AG04449 (cell line): Measurements from ENCODE around the gene LRRTM4.

Experiments
- CTCF ChIA-PET: fragments of 350-600 bp; formaldehyde crosslinking; extraction: SDS; loops from one replicate; lab custom pipeline; 2021; ENCODE audit warnings: antibody characterized with exemption; lab: Yijun Ruan, JAX
- POLR2A ChIA-PET: fragments of 400-600, 350-600 bp; formaldehyde crosslinking; extraction: SDS; loops from one replicate; lab custom pipeline; 2020; ENCODE audit warnings: antibody characterized with exemption, inconsistent platforms; lab: Yijun Ruan, JAX
- DNase-seq: peaks from one replicate; pipeline ENCODE4 v3.0.0-alpha.2; 2010; ENCODE audit warnings: low read depth, low spot score
- H3K4me3 ChIP-seq: 2 replicates; pipeline ENCODE4 v1.5.1; 2011; ENCODE audit warnings: low read depth, mild to moderate bottlenecking, control low read depth, low read length
- TF ChIP-seq, protein P1 (sequence below): IDR thresholded peaks from one replicate; pipeline ENCODE4 v1.5.1; 2011; ENCODE audit warnings: mild to moderate bottlenecking, moderate library complexity, low read length, control low read depth, inconsistent platforms; ENCODE audit not compliant: insufficient read depth; ENCODE audit errors: missing control alignments

LRRTM4 gene

DNA sequence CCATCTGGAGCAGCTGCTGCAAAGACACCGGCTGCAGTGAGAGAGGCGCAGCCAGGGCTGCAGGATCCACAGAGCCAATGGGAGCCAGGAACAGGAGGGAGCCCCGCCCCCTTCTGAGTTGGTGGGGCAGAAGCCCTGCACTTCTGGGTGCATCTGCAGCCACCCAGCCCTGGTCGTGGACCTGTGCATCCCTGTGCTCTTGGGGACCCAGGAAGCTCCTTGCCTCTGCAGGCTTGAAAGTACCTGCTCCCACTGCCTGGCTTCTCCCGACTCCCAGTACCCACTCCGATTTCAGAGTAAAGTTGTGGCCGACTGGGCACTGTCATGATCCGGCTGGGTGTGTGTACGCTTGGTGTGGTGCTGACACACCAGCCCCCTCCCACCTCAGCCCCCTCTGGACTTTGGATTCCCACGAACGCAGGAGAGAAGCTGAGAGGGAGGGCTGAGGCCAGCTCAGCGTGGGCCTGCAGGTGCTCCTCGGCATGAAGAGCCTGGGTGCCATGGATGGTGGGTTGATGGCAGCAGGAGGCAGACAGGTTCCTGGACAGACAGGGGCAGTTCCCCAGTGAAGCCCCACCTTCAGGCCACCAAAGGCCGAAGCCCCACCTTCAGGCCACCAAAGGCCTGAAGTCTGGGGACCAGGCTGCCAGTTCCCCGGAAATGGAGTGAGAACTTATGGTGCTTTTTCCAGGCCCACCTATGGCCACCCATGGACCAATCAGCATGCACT, 34.9 kb downstream of the LRRTM4 start:
- ChIA-PET CTCF (no interaction called here), POLR2A (no interaction called here)
- TF ChIP-seq, protein P1, sequence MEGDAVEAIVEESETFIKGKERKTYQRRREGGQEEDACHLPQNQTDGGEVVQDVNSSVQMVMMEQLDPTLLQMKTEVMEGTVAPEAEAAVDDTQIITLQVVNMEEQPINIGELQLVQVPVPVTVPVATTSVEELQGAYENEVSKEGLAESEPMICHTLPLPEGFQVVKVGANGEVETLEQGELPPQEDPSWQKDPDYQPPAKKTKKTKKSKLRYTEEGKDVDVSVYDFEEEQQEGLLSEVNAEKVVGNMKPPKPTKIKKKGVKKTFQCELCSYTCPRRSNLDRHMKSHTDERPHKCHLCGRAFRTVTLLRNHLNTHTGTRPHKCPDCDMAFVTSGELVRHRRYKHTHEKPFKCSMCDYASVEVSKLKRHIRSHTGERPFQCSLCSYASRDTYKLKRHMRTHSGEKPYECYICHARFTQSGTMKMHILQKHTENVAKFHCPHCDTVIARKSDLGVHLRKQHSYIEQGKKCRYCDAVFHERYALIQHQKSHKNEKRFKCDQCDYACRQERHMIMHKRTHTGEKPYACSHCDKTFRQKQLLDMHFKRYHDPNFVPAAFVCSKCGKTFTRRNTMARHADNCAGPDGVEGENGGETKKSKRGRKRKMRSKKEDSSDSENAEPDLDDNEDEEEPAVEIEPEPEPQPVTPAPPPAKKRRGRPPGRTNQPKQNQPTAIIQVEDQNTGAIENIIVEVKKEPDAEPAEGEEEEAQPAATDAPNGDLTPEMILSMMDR = no peak
- H3K4me3 ChIP-seq = no peak overlapping the region
- no peak for DNase-seq

DNA sequence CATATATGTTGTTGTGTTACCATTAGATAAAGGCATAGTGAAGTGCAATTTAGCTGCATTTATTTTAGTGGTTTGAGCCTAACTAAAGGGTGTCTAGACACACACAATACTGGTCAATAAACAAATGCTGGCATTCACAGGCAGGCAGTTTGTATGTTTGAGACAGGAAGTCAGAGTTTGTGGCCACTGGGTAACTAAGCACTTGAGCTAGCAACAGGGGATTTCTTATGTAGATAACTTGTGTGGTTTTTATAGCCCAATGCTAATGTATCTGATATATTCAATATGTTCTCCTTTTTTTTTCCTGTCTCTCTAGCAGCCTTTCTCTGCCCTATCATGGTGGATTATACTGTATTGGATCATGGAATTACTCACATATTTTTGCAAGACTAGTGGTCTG, 38.1 kb downstream of the LRRTM4 start:
- POLR2A ChIA-PET = no interaction called here

DNA sequence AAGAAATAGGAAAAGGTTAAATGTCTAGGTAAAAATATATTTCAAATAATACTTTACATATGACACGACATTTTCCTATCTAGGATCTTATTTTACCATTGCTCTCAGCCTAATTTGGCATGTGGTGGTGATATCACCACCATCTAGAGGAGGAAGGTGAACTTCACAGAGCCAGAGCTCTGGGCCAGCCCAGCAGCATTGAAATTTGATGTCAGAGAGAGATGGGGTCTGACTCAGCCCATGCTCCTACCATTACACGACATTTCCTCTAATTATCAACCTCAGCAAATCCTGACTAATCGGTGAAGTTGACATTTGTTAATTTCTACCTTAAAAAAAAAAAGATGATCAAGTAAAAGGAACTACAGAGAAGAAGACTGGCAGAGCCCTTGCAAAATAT, 42.3 kb downstream of the LRRTM4 start:
- POLR2A ChIA-PET = no interaction called here
- DNase-seq = no peak
- TF ChIP-seq, protein P1 = no peak
- H3K4me3 ChIP-seq = no peak overlapping the region
- CTCF ChIA-PET = no interaction called here

More for the DNA sequence above, 38.1 kb downstream of the LRRTM4 start:
- no peak for DNase-seq
- no peak overlapping the region for H3K4me3 ChIP-seq
- CTCF ChIA-PET = no interaction called here
- TF ChIP-seq, protein P1 = no peak

DNA sequence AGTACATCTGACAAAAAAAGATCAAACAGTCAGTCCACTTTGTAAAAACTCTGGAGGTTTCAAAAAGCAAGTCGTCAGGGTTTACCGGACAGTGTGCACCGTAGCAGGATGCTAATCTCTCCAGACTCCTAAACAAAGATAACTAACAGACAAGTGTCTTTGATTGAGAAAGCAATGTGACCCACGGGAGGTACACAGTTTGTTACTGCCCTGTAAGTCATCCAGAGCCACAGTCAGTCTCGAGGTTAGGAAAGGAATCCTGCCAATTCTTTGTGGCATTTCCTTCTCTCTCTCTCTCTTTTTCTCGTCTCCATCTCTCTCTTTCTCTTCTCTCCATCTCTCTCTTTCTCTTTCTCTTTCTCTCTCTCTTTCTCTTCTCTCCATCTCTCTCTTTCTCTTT, 42.8 kb downstream of the LRRTM4 start:
- H3K4me3 ChIP-seq = no peak overlapping the region
- TF ChIP-seq, protein P1 = no peak
- POLR2A ChIA-PET = no interaction called here
- CTCF ChIA-PET = no interaction called here
- no peak for DNase-seq

DNA sequence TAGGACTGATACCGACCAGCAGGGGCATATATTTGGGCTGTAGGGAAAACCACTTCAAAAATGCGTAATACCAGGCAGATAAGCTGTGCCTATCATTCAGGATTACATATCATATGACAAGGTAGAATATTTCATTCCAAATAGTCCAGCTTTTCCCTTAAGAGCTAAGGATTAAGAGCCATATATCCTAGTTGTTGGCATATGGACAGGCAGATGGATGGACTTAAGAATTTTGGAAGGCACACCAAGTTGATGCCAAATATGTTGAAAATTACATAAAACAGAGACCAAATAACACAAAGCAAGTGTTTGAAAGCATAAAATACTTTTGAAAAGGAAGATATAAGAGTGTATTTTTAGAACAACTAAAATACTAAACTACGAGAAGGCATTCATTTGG, 52.1 kb downstream of the LRRTM4 start:
- POLR2A ChIA-PET = no interaction called here
- DNase-seq = no peak
- H3K4me3 ChIP-seq = no peak overlapping the region
- CTCF ChIA-PET = no interaction called here
- TF ChIP-seq, protein P1 = no peak

DNA sequence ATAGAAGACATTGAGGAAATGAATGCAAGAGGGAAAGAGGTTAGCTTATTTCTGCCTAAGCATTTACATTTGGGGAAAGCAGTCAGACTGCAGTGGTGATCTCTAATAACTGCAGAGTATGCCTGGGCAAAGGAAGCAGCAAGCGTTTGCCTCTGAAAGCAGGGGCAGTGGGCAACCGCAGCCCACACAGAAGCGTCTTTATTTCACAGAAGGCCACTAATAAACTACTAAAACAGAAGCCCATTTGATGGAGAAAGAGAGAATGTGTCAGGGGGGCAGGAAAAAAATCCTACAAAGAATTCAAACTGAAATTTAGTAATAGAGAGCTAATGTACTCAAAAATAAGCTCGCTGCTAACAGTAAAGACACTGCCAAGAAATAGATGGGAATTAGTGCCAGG, 53.1 kb downstream of the LRRTM4 start:
- no peak for DNase-seq
- POLR2A ChIA-PET = no interaction called here
- CTCF ChIA-PET = no interaction called here
- TF ChIP-seq, protein P1 = no peak
- H3K4me3 ChIP-seq = no peak overlapping the region
